HFFc6 (cell line): ENCODE results near the gene CALHM6. TPM values are rescaled to one million over a fixed set of nuclear protein-coding genes. Genes with fewer than 3 reads are reported as not detected.

Experiments used
- DNase-seq: peaks from one replicate; pipeline ENCODE4 v3.0.0-alpha.2; 2018
- H3K27ac Mint-ChIP-seq: 2 replicates; pipeline ENCODE4 v1.8.0; 2020; ENCODE audit warnings: mild to moderate bottlenecking, mixed read lengths
- H3K27me3 Mint-ChIP-seq: 2 replicates; pipeline ENCODE4 v1.8.0; 2021; ENCODE audit warnings: mild to moderate bottlenecking, moderate library complexity, mixed read lengths; ENCODE audit not compliant: insufficient read depth
- H3K36me3 Mint-ChIP-seq: 2 replicates; pipeline ENCODE4 v1.8.0; 2021; ENCODE audit warnings: low read depth, mixed read lengths
- H3K4me1 Mint-ChIP-seq: 2 replicates; pipeline ENCODE4 v1.8.0; 2020; ENCODE audit warnings: low read depth, mixed read lengths
- H3K4me3 Mint-ChIP-seq: 2 replicates; pipeline ENCODE4 v1.8.0; 2020; ENCODE audit warnings: mild to moderate bottlenecking, moderate library complexity, mixed read lengths
- H3K9me3 Mint-ChIP-seq: 2 replicates; pipeline ENCODE4 v1.8.0; 2020; ENCODE audit warnings: mild to moderate bottlenecking, mixed read lengths
- total RNA-seq, 6 experiments: library from RNA; stranded (reverse); fragmentation: NEBNext Ultra II Directional; extraction: Animal tissue kit (Norgen Biotek cat#: 25700); gene quantifications; 2 replicates in 1 of 6; 3 replicates in 5 of 6; pipeline ENCODE4 v1.2.3, GENCODE V29; 2021
- TF ChIP-seq, protein P1 (sequence below): fragments of 200-600 bp; sonication (generic); IDR thresholded peaks from 2 replicates; pipeline ENCODE4 v1.5.0; 2021; ENCODE audit warnings: antibody characterized with exemption, mild to moderate bottlenecking

Gene CALHM6
- total RNA-seq, 6 experiments from 2014 or later: 0.31 to 2.1 (median 1.0) TPM; not detected in 2

DNA sequence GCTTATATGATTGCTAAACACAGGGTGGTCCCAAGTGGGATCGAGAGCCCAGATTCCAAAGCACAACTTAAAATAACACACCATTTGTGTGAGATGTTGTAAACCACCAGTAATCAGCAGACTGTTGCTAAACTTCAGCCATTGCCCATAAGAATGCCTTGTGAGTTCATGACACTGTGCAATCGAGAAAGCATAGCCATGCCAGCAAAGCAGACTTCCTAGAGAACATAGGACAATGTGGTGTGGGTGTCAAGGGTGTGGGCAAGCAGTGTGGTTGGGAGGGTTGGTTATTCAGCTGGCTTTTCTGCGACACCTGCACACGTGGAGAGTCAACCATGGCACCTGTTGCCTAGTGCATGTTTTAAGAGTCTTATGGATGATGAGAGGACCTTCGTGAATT lies 16.1 kb upstream of the CALHM6 start:
- peaks cover 86% of the 10 kb centered on the region for H3K4me1 Mint-ChIP-seq
- no peak for DNase-seq

DNA sequence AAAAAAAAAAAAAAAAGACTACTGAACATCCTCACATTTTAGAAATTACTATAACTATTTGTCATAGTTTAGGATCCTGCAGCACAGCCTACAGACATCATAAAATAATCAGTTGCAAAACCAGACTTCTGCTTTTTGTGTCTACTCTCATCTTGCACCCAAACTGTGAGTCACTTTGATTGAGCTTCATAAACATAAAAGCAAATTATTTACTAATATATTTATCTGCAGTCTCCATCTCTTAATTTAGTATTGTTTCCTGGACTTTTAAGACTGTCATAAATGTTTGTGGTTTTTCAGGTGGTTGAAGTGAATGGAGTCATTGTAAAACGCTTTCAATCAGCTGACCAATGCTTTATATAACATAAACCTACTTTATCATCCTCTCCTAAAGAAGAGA lies 14.8 kb upstream of the CALHM6 start:
- Mint-ChIP-seq H3K27ac (peak overlapping the region; percentile 74; the same call in 1 of the 2 replicates), H3K4me1 (peaks cover 83% of the 10 kb centered on the region), H3K4me3 (peak overlapping the region; percentile 67; the same call in 1 of the 2 replicates), H3K27me3 (no peaks in the 10 kb centered on the region), H3K9me3 (no peaks in the 10 kb centered on the region), H3K36me3 (no peaks in the 10 kb centered on the region)
- peak; percentile 52 for DNase-seq
- TF ChIP-seq, protein P1, sequence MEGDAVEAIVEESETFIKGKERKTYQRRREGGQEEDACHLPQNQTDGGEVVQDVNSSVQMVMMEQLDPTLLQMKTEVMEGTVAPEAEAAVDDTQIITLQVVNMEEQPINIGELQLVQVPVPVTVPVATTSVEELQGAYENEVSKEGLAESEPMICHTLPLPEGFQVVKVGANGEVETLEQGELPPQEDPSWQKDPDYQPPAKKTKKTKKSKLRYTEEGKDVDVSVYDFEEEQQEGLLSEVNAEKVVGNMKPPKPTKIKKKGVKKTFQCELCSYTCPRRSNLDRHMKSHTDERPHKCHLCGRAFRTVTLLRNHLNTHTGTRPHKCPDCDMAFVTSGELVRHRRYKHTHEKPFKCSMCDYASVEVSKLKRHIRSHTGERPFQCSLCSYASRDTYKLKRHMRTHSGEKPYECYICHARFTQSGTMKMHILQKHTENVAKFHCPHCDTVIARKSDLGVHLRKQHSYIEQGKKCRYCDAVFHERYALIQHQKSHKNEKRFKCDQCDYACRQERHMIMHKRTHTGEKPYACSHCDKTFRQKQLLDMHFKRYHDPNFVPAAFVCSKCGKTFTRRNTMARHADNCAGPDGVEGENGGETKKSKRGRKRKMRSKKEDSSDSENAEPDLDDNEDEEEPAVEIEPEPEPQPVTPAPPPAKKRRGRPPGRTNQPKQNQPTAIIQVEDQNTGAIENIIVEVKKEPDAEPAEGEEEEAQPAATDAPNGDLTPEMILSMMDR: no peak

More for the DNA sequence above, 16.1 kb upstream of the CALHM6 start:
- TF ChIP-seq, protein P1: no peak
- Mint-ChIP-seq H3K4me3 (no peak overlapping the region), H3K27ac (no peak overlapping the region), H3K9me3 (no peaks in the 10 kb centered on the region), H3K27me3 (no peaks in the 10 kb centered on the region), H3K36me3 (no peaks in the 10 kb centered on the region)

DNA sequence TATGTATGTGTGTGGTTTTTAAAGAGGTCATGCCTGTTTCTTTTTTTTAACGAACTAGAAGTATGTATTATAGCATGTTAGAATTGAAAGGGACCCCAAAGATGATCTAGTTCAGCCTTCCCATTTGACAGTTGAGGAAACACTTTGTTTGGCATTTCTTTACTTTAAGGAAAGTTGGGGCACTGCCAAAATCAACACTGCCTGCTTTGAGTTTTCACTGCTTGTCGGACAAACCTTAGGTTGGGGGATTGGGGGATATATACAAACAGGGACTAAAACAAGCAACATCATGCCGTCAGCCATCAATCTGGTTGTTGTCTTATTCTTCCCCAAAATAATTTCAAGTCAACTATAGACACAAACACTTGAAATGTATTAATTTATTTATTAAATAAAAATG lies 14.1 kb upstream of the CALHM6 start:
- H3K27ac Mint-ChIP-seq: peak overlapping the region; percentile 74
- H3K9me3 Mint-ChIP-seq: no peaks in the 10 kb centered on the region
- peaks cover 81% of the 10 kb centered on the region for H3K4me1 Mint-ChIP-seq
- TF ChIP-seq, protein P1: no peak
- DNase-seq: peak; percentile 16
- peak overlapping the region; percentile 67 for H3K4me3 Mint-ChIP-seq
- no peaks in the 10 kb centered on the region for H3K27me3 Mint-ChIP-seq
- H3K36me3 Mint-ChIP-seq: no peaks in the 10 kb centered on the region

DNA sequence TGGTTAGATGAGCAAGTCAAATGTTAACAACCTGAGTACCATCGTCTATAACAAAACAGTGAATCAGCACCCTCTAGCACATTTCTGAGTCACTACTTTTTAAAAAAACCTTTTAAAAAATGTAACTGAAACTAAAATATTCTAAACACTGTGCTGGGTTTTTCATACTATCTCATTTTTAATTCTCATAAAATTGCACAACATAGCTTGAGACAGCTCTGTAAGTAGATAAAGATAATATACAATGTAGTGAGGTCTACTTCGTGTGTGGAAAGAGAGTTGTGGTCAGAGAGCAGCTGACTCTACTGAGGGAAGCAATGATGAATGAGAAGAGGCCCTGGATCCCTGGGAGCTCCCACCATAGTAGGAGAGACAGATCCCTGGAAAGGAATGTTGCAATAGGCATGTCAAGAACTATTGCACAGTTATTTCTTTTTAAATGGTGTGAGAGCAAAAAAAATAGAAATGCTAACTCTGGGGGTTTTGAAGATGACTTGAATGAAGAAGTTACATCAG lies 13.6 kb upstream of the CALHM6 start:
- H3K27ac Mint-ChIP-seq: peak overlapping the region; percentile 74
- H3K27me3 Mint-ChIP-seq: no peaks in the 10 kb centered on the region
- H3K9me3 Mint-ChIP-seq: no peaks in the 10 kb centered on the region
- H3K4me3 Mint-ChIP-seq: peak overlapping the region; percentile 67
- DNase-seq: peak; percentile 93
- H3K36me3 Mint-ChIP-seq: no peaks in the 10 kb centered on the region
- TF ChIP-seq, protein P1: peak; percentile 33; the same call in 1 of the 2 replicates
- peaks cover 76% of the 10 kb centered on the region for H3K4me1 Mint-ChIP-seq

DNA sequence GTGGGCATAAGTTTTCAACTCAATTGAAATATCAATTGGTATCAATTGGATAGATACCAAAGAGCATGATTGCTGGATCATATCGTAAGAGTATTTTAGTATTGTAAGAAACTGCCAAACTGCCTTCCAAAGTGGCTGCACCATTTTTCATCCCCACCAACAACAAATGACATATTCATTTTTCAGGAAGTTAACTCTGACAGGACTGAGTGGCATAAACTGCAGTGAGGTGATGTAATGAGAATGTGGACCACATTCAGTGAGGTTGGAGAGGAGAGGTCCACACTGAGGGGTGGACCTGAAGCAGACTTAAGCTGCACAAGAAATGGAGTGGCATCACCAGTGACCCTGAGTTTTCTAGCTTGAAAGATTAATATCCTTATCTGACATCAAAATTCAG lies 11.6 kb upstream of the CALHM6 start:
- H3K4me1 Mint-ChIP-seq: peaks cover 56% of the 10 kb centered on the region
- H3K36me3 Mint-ChIP-seq: no peaks in the 10 kb centered on the region
- no peak overlapping the region for H3K27ac Mint-ChIP-seq
- no peaks in the 10 kb centered on the region for H3K27me3 Mint-ChIP-seq
- no peak overlapping the region for H3K4me3 Mint-ChIP-seq
- DNase-seq: no peak
- H3K9me3 Mint-ChIP-seq: no peaks in the 10 kb centered on the region
- TF ChIP-seq, protein P1: no peak
